ENCODE results near the gene RAN. TPM values are rescaled to one million over a fixed set of nuclear protein-coding genes. Genes with fewer than 3 reads are reported as not detected.

Gene RAN
- total RNA-seq, result 100 to 1,000 TPM; 210 to 505 TPM
- 100 to 1,000 TPM; 212 to 495 TPM for polyA plus RNA-seq
- long read RNA-seq, donor 1, transcript RAN-212 (7 exons, 2,661 nt), result major isoform, 216 of 882 reads
- long read RNA-seq, donor 1, transcript RAN-202 (6 exons, 1,530 nt), result minor isoform, 25 of 882 reads
- long read RNA-seq, donor 1, partial matches to known transcripts, result 640 of 882 reads
- long read RNA-seq, donor 1, other reads (novel, unspliced or antisense), result 0 of 882 reads
- long read RNA-seq, donor 2, transcript RAN-212 (7 exons, 2,661 nt), result major isoform, 61 of 265 reads
- long read RNA-seq, donor 2, transcript RAN-202 (6 exons, 1,530 nt), result minor isoform, 6 of 265 reads
- long read RNA-seq, donor 2, partial matches to known transcripts, result 197 of 265 reads
- long read RNA-seq, donor 2, other reads (novel, unspliced or antisense), result 0 of 265 reads
- long read RNA-seq, donor 3, transcript RAN-212 (7 exons, 2,661 nt), result major isoform, 125 of 177 reads
- long read RNA-seq, donor 3, transcript RAN-202 (6 exons, 1,530 nt), result minor isoform, 8 of 177 reads
- long read RNA-seq, donor 3, partial matches to known transcripts, result 42 of 177 reads
- long read RNA-seq, donor 3, other reads (novel, unspliced or antisense), result 0 of 177 reads
- long read RNA-seq, donor 4, transcript RAN-202 (6 exons, 1,530 nt), result minor isoform, 12 of 428 reads
- long read RNA-seq, donor 4, transcript RAN-212 (7 exons, 2,661 nt), result major isoform, 77 of 428 reads
- long read RNA-seq, donor 4, partial matches to known transcripts, result 337 of 428 reads
- long read RNA-seq, donor 4, other reads (novel, unspliced or antisense), result 0 of 428 reads
- long read RNA-seq, donor 5, transcript RAN-212 (7 exons, 2,661 nt), result major isoform, 252 of 936 reads
- long read RNA-seq, donor 5, transcript RAN-202 (6 exons, 1,530 nt), result minor isoform, 27 of 936 reads
- long read RNA-seq, donor 5, partial matches to known transcripts, result 633 of 936 reads
- long read RNA-seq, donor 5, other reads (novel, unspliced or antisense), result 18 of 936 reads

GRCh38 chr12:130871286-130872178 lies at the start of gene RAN:
Gene RAN, plus strand, starts transcription at chr12:130872066. Its CDS starts 528 bp downstream, at chr12:130872594.
- H3K27ac ChIP-seq (ENCODE audit: low read depth in 1 of 2, low read length in 1 of 2), result peak within 1 kb of the TSS; percentile 94 to 96
- peaks cover 0 to 21% (median 11%) of the 10 kb centered on the region in 5 donors for H3K4me1 ChIP-seq (ENCODE audit: control insufficient read depth in 5 of 5, insufficient read depth in 5 of 5, low read length in 5 of 5)
- WGBS, 2 donors, result 3 to 6% methylated on average over 67 to 118 of the region's 118 CpGs
- peak within 1 kb of the TSS; percentile 85 for H3K4me3 ChIP-seq
- peak; percentile 92 to 97 (median 94) for DNase-seq
- H3K36me3 ChIP-seq (ENCODE audit: control insufficient read depth in 4 of 4, insufficient read depth in 4 of 4, low read length in 4 of 4), result peaks cover 10 to 36% (median 18%) of the 10 kb centered on the region in 4 donors
- H3K9me3 ChIP-seq (ENCODE audit: control insufficient read depth in 4 of 4, insufficient read depth in 3 of 4, low read length in 3 of 4), result no peaks in the 10 kb centered on the region
- ATAC-seq (ENCODE audit: insufficient read depth, low FRiP score), result peak; percentile 95
- no peaks in the 10 kb centered on the region for H3K27me3 ChIP-seq (ENCODE audit: control insufficient read depth in 3 of 3, insufficient read depth in 3 of 3, low read length in 2 of 3)
- no peak for TF ChIP-seq CTCF (IDR thresholded peaks at IDR 0.05; ENCODE audit: control extremely low read depth, extremely low read depth)
- peak within 1 kb of the TSS; percentile 63 to 65 for H3K9ac ChIP-seq (ENCODE audit: insufficient read depth in 1 of 2, low read length in 2 of 2)

- WGBS, 2 donors, result 82 to 88% methylated on average over 6 of the region's 6 CpGs
- Histone ChIP-seq H3K9ac (ENCODE audit: insufficient read depth in 1 of 2, low read length in 2 of 2) (no peak overlapping the region), H3K9me3 (ENCODE audit: control insufficient read depth in 4 of 4, insufficient read depth in 3 of 4, low read length in 3 of 4) (peaks cover 0 to 4% (median 0%) of the 10 kb centered on the region in 4 donors), H3K36me3 (ENCODE audit: control insufficient read depth in 4 of 4, insufficient read depth in 4 of 4, low read length in 4 of 4) (peaks cover 0 to 12% (median 5%) of the 10 kb centered on the region in 4 donors), H3K27me3 (ENCODE audit: control insufficient read depth in 3 of 3, insufficient read depth in 3 of 3, low read length in 2 of 3) (no peaks in the 10 kb centered on the region), H3K4me1 (ENCODE audit: control insufficient read depth in 5 of 5, insufficient read depth in 5 of 5, low read length in 5 of 5) (peaks cover 0 to 17% (median 5%) of the 10 kb centered on the region in 5 donors), H3K4me3 (no peak overlapping the region), H3K27ac (ENCODE audit: low read depth in 1 of 2, low read length in 1 of 2) (peak overlapping the region in 1 of 2 donors; percentile 30)
- no peak for TF ChIP-seq CTCF (IDR thresholded peaks at IDR 0.05; ENCODE audit: control extremely low read depth, extremely low read depth)
- ATAC-seq (ENCODE audit: insufficient read depth, low FRiP score) (no peak), DNase-seq (no peak)
Observed at GRCh38 chr12:130825771-130826150, 46.1 kb upstream of the RAN start.

GRCh38 chr12:130826151-130826801 lies 45.6 kb upstream of the RAN start:
- peak; percentile 78 for ATAC-seq (ENCODE audit: insufficient read depth, low FRiP score)
- H3K4me3 ChIP-seq, result no peak overlapping the region

More at GRCh38 chr12:130826151-130826801, 45.6 kb upstream of the RAN start:
- Histone ChIP-seq H3K27ac (ENCODE audit: low read depth in 1 of 2, low read length in 1 of 2) (peak overlapping the region in 1 of 2 donors; percentile 30), H3K4me1 (ENCODE audit: control insufficient read depth in 5 of 5, insufficient read depth in 5 of 5, low read length in 5 of 5) (peaks cover 0 to 21% (median 7%) of the 10 kb centered on the region in 5 donors), H3K36me3 (ENCODE audit: control insufficient read depth in 4 of 4, insufficient read depth in 4 of 4, low read length in 4 of 4) (peaks cover 0 to 12% (median 5%) of the 10 kb centered on the region in 4 donors), H3K27me3 (ENCODE audit: control insufficient read depth in 3 of 3, insufficient read depth in 3 of 3, low read length in 2 of 3) (no peaks in the 10 kb centered on the region), H3K9ac (ENCODE audit: insufficient read depth in 1 of 2, low read length in 2 of 2) (no peak overlapping the region), H3K9me3 (ENCODE audit: control insufficient read depth in 4 of 4, insufficient read depth in 3 of 4, low read length in 3 of 4) (peaks cover 0 to 4% (median 0%) of the 10 kb centered on the region in 4 donors)
- peak; percentile 15 for TF ChIP-seq CTCF (IDR thresholded peaks at IDR 0.05; ENCODE audit: control extremely low read depth, extremely low read depth)
- 63 to 67% methylated on average over 21 of the region's 21 CpGs for WGBS, 2 donors
- DNase-seq, result peak in 2 of 3 donors; percentile 13 to 50
